Placental pericyte (primary cell): ENCODE results near the gene SYT15B. TPM values are rescaled to one million over a fixed set of nuclear protein-coding genes. Genes with fewer than 3 reads are reported as not detected.

Experiments
- total RNA-seq: library from RNA; depleted of rRNA; stranded (reverse); fragments of >200 nt; gene quantifications from 2 replicates; pipeline ENCODE4 v1.2.3, GENCODE V29; 2012

Gene SYT15B
- total RNA-seq: 1.3 and 2.0 TPM in 2 replicates

DNA sequence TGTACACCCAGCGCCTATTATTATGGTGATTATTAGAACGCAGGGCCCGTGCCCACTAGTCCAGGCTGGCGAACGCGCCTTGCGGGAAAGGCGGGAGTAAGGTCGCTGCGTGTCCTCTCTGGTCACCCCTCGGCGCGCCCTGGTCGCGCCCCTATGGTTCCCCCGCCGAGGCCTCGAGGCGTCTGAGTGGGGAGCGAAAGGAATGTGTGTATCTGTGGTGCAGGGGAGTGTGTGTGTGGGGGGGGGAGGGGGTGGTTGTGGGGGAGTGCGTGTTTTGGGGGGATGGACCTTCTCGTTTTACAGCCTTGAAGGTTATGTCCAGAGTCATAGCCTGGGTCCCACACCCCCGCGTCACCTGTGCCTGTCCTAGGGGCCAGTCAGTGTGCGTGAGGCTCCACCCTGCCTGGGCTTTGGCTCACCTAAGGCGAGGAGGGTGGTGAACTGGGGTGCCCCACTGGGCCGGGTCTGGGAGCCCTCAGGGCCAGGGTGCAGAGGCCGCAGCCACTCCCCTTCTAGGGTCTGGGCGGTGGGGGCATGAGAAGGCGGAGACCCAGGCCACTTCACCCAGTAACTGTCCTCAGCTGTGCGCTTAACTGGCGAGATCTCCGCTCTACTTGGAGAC is at the start of gene SYT15B:
SYT15B (minus strand) TSS at position 39 of the 622 bp plus-strand sequence. CDS start 952 bp downstream, outside the sequence.

Other genes starting within 250 kb of the SYT15B start
- gene AGAP9, start 240.0 kb downstream of the SYT15B start, total RNA-seq: 4.4 and 10.0 TPM in 2 replicates
- not detected in 2 replicates for gene NPY4R2, start 155.1 kb upstream of the SYT15B start, total RNA-seq
- not detected in 2 replicates for gene FAM25C, start 236.2 kb upstream of the SYT15B start, total RNA-seq